ENCODE data around the gene PPP1R17.

- no peak for TF ChIP-seq EZH2phosphoT487 (IDR thresholded peaks at IDR 0.05; ENCODE audit: borderline replicate concordance)
- TF ChIP-seq, protein P1, sequence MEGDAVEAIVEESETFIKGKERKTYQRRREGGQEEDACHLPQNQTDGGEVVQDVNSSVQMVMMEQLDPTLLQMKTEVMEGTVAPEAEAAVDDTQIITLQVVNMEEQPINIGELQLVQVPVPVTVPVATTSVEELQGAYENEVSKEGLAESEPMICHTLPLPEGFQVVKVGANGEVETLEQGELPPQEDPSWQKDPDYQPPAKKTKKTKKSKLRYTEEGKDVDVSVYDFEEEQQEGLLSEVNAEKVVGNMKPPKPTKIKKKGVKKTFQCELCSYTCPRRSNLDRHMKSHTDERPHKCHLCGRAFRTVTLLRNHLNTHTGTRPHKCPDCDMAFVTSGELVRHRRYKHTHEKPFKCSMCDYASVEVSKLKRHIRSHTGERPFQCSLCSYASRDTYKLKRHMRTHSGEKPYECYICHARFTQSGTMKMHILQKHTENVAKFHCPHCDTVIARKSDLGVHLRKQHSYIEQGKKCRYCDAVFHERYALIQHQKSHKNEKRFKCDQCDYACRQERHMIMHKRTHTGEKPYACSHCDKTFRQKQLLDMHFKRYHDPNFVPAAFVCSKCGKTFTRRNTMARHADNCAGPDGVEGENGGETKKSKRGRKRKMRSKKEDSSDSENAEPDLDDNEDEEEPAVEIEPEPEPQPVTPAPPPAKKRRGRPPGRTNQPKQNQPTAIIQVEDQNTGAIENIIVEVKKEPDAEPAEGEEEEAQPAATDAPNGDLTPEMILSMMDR (conservative IDR thresholded peaks at IDR 0.05; ENCODE audit: low read length): no peak
Measured at GRCh38 chr7:31705377-31705776, 18.4 kb downstream of the PPP1R17 start.

Data from Loucy (cell line).